A673 (cell line): Measurements from ENCODE around the gene DDAH1.

ENCODE experiments used
- EZH2 ChIP-seq: fragments of 200-600 bp; sonication (generic); IDR thresholded peaks from 2 replicates; pipeline ENCODE4 v1.6.1; 2017; ENCODE audit warnings: borderline replicate concordance, low read depth, mild to moderate bottlenecking, mixed read lengths, antibody characterized with exemption, low read length; ENCODE audit not compliant: poor library complexity, severe bottlenecking
- TF ChIP-seq, protein P1 (sequence below): fragments of 300-800, 200-600 bp; sonication (generic); conservative IDR thresholded peaks from 2 replicates; pipeline ENCODE4 v1.5.1; 2017; ENCODE audit warnings: low read depth, mild to moderate bottlenecking, antibody characterized with exemption, low read length, moderate library complexity, mixed read lengths

DNA sequence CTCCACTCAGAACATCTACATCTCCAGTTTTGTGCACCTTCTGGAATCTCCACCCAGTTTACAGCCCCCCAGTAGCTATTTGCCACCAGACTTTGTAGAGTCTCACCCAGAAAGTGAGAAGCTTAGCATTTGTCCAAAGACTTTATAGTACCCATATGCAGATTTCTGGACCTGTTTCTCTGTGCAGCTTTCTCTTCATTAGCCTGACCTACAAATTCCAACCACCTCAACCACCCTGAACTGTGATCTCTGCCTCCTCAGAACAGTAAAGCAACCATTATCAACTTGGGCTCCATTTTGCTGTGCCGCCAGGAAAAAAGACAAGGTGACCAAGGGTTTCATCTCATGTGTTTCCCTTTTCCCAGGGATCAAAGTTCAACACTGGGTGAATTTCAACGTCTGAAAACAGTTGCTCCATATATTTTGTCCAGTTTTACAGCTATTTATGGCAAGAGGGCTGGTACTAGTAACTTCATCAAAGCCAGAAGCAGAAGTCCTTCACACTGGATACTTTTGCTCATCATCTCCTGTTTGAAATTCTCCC is 36.5 kb upstream of the DDAH1 start:
- TF ChIP-seq, protein P1, sequence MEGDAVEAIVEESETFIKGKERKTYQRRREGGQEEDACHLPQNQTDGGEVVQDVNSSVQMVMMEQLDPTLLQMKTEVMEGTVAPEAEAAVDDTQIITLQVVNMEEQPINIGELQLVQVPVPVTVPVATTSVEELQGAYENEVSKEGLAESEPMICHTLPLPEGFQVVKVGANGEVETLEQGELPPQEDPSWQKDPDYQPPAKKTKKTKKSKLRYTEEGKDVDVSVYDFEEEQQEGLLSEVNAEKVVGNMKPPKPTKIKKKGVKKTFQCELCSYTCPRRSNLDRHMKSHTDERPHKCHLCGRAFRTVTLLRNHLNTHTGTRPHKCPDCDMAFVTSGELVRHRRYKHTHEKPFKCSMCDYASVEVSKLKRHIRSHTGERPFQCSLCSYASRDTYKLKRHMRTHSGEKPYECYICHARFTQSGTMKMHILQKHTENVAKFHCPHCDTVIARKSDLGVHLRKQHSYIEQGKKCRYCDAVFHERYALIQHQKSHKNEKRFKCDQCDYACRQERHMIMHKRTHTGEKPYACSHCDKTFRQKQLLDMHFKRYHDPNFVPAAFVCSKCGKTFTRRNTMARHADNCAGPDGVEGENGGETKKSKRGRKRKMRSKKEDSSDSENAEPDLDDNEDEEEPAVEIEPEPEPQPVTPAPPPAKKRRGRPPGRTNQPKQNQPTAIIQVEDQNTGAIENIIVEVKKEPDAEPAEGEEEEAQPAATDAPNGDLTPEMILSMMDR, result no peak
- no peak for TF ChIP-seq EZH2
